ENCODE measurements around the gene MAP4K1. TPM values are rescaled to one million over a fixed set of nuclear protein-coding genes. Genes with fewer than 3 reads are reported as not detected.
A peak's percentile ranks its signal among the peaks of the same experiment; 100 is the strongest.

Gene MAP4K1
- total RNA-seq, 2 donors from 2014 or later: 2.0 to 2.9 TPM

DNA sequence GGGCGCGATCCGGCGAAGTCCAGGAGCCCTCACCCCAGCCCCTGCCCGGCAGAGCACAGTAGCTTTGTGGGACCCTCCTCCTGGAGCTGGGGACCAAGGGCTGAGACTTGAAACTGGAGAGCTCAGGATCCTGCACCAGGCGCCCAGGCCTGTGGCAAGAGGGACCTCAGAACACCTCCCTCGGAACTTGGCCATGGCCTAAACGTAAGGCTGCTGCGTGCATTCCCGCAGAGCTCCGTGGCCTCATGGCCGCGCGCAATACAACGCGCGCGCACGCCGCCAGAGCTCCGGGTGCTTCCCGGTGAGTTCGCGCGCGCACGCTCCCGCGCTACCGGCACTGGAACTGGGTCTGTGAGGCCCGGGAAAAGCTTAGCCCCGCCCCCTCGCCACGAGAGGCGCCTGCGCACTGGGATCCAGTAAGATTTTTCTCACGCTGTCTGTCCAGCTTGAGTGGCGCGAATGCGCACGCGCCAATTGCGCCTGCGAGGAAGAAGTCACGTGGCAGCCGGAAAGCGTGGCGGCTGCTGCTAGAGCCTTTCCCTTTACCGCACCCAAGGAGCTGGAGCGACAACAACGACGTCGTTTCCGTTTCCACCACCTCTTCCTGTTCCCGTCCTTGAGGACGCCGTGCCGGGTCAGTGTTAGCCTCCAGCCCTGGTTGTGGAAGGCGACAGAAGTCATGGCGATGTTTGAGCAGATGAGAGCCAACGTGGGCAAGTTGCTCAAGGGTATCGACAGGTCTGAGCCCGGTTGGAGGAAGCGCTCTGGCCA, 1.0 kb upstream of the MAP4K1 start, which contains the start of gene EIF3K:
TSS of gene EIF3K (plus strand) at position 599 of the 771 bp plus-strand sequence. CDS start at position 680, 81 bp downstream.
- ATAC-seq: peak; percentile 98
- TF ChIP-seq POLR2A (IDR thresholded peaks at IDR 0.05): peak in 2 of 3 donors; percentile 76 to 77
- TF ChIP-seq, protein P1, sequence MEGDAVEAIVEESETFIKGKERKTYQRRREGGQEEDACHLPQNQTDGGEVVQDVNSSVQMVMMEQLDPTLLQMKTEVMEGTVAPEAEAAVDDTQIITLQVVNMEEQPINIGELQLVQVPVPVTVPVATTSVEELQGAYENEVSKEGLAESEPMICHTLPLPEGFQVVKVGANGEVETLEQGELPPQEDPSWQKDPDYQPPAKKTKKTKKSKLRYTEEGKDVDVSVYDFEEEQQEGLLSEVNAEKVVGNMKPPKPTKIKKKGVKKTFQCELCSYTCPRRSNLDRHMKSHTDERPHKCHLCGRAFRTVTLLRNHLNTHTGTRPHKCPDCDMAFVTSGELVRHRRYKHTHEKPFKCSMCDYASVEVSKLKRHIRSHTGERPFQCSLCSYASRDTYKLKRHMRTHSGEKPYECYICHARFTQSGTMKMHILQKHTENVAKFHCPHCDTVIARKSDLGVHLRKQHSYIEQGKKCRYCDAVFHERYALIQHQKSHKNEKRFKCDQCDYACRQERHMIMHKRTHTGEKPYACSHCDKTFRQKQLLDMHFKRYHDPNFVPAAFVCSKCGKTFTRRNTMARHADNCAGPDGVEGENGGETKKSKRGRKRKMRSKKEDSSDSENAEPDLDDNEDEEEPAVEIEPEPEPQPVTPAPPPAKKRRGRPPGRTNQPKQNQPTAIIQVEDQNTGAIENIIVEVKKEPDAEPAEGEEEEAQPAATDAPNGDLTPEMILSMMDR (IDR thresholded peaks at IDR 0.05): peak in 1 of 7 experiments; percentile 14
- intact Hi-C loops (cut with DNase I): loop anchor here (10.0 kb wide), 1 partner anchor 224 kb away; no protein-coding TSS in a partner anchor
- no peaks in the 10 kb centered on the region for H3K27me3 ChIP-seq
- peaks cover 0 to 8% of the 10 kb centered on the region in 2 donors for H3K36me3 ChIP-seq (replicated peaks in 1 of 2; ENCODE audit: insufficient read depth in 1 of 2, low read depth in 2 of 2)
- peaks cover 17% of the 10 kb centered on the region for H3K4me1 ChIP-seq
- WGBS, 2 donors: 1% methylated on average over 16 to 64 of the region's 64 CpGs
- peak; percentile 99 for DNase-seq
- no peaks in the 10 kb centered on the region for H3K9me3 ChIP-seq
- peak within 1 kb of the TSS; percentile 47 to 93 for H3K4me3 ChIP-seq
- peak within 1 kb of the TSS; percentile 59 to 78 (median 76) for H3K27ac ChIP-seq

DNA sequence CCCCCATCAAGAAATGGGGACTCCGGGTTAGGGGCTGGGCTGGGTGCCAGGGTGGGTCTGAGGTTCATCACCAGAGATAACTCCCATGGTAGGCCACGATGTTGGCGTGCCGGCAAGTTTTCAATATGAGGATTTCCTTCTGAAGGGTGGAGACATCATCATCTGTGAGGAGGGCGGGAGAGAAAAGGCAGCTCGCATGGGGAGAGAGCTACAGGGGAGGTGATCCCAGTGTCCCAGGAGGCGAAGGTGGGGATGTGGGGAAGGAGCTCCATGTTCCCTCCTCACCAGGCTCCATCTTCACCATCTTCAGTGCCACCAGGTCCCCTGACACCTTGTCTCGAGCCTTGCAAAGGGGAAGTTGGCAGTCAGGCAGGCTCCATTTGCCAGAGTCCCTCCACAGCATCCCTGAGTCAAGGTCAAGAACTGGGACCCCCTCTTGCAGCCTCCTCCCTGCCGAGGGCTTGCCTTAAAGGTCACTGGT, 430 bp downstream of the MAP4K1 start:
- 56 to 80% methylated on average over 9 of the region's 9 CpGs for WGBS, 2 donors
- H3K9me3 ChIP-seq: no peaks in the 10 kb centered on the region
- DNase-seq: no peak
- peaks cover 17% of the 10 kb centered on the region for H3K4me1 ChIP-seq
- peaks cover 0 to 3% of the 10 kb centered on the region in 2 donors for H3K36me3 ChIP-seq (replicated peaks in 1 of 2; ENCODE audit: insufficient read depth in 1 of 2, low read depth in 2 of 2)
- H3K27me3 ChIP-seq: no peaks in the 10 kb centered on the region
- no peak overlapping the region for H3K4me3 ChIP-seq
- intact Hi-C loops (cut with DNase I): loop anchor here (10.0 kb wide), 1 partner anchor 223 kb away; no protein-coding TSS in a partner anchor
- no peak for ATAC-seq
- TF ChIP-seq, protein P1 (IDR thresholded peaks at IDR 0.05): no peak
- TF ChIP-seq POLR2A (IDR thresholded peaks at IDR 0.05): no peak
- H3K27ac ChIP-seq: no peak overlapping the region

DNA sequence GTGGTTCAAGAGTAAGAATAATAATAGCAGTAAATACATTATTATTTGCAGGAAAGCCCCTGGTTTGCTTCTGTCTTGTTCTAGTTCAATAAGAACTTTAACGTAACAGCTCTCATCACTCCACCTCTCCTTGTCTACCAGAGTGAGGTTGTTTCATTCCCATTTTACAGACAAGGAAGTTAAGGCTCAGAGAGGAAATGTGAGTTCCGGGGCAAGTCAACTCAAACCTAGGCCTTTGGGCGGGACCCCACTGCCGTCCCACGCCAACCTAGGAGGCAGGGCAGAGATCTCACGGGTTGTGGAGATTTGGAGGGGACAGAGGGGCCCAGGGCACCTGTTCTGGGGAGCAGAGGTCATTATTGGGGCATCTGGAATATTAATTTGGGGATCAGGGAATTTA, 1.5 kb downstream of the MAP4K1 start:
- peaks cover 17% of the 10 kb centered on the region for H3K4me1 ChIP-seq
- H3K9me3 ChIP-seq: no peaks in the 10 kb centered on the region
- TF ChIP-seq, protein P1 (IDR thresholded peaks at IDR 0.05): no peak
- TF ChIP-seq POLR2A (IDR thresholded peaks at IDR 0.05): no peak
- no peak overlapping the region for H3K4me3 ChIP-seq
- ATAC-seq (no peak), DNase-seq (no peak)
- intact Hi-C loops (cut with DNase I): loop anchor here (10.0 kb wide), 1 partner anchor 221 kb away; no protein-coding TSS in a partner anchor
- 78 to 87% methylated on average over 6 of the region's 6 CpGs for WGBS, 2 donors
- H3K27ac ChIP-seq: no peak overlapping the region
- no peaks in the 10 kb centered on the region for H3K36me3 ChIP-seq (replicated peaks in 1 of 2; ENCODE audit: insufficient read depth in 1 of 2, low read depth in 2 of 2)
- no peaks in the 10 kb centered on the region for H3K27me3 ChIP-seq

DNA sequence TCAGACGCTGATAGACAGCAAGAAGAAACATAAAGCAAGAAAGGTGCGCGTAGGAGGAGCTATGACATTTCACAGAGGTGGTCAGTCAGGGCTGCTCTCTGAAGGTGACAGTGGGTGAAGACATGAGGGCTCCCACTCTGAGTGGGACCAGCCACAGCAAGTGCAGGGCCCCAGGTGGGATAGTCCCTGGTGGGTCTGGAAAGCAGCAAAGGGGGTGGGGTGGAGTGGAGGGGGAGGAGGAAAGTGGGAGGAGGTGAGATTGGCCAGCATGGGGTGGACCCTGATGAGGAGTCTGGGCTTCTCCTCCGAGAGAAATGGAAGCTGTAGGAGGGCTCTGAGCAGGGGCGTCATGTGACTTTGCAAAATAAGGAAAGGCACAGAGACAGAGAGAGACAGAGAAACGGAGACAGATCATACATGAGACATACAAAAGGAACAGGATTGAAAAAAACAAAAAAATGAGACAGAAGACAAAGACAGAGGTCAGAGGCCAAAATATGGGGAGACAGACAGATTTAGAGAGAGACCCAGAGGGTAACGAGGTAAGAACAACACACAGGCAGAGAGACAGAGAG, 2.7 kb downstream of the MAP4K1 start:
- Histone ChIP-seq H3K4me1 (peaks cover 14% of the 10 kb centered on the region), H3K9me3 (no peaks in the 10 kb centered on the region), H3K4me3 (no peak overlapping the region), H3K27me3 (no peaks in the 10 kb centered on the region), H3K27ac (no peak overlapping the region), H3K36me3 (replicated peaks in 1 of 2; ENCODE audit: insufficient read depth in 1 of 2, low read depth in 2 of 2) (no peaks in the 10 kb centered on the region)
- intact Hi-C loops (cut with DNase I): loop anchor here (10.0 kb wide), 1 partner anchor 220 kb away; no protein-coding TSS in a partner anchor
- 74 to 80% methylated on average over 7 of the region's 7 CpGs for WGBS, 2 donors
- TF ChIP-seq POLR2A (IDR thresholded peaks at IDR 0.05): no peak
- TF ChIP-seq, protein P1 (IDR thresholded peaks at IDR 0.05): no peak
- ATAC-seq: no peak
- no peak for DNase-seq

All from body of pancreas (tissue), 4 donors.